Panc1 (cell line): Measurements from ENCODE around the gene AGPS. TPM values are rescaled to one million over a fixed set of nuclear protein-coding genes. Genes with fewer than 3 reads are reported as not detected.

Source experiments
- ATAC-seq: fragments of 200-7000 bp; cut with Tn5 transposase; 2 replicates; pipeline ENCODE4 v1.9.1; 2020; ENCODE audit warnings: mild to moderate bottlenecking, moderate library complexity
- BruUV-seq: library from RNA; stranded (reverse); fragments of 400-500 nt; replicated peaks from 2 replicates; lab custom pipeline; 2021; lab: Mats Ljungman, UMichigan
- CTCF ChIA-PET: fragments of 300-600 bp; sonication (Branson Sonifier 250); formaldehyde crosslinking; loops from one replicate; lab custom pipeline; 2022; ENCODE audit warnings: antibody characterized with exemption; lab: Charles Lee
- POLR2A ChIA-PET: fragments of 300-600 bp; sonication (Branson Sonifier 250); formaldehyde crosslinking; loops from one replicate; lab custom pipeline; 2022; ENCODE audit warnings: antibody characterized with exemption; lab: Charles Lee
- DNase-seq: peaks from one replicate; pipeline ENCODE4 v3.0.0-alpha.2; 2010; ENCODE audit warnings: low read depth, low spot score
- H3K27ac ChIP-seq: 2 replicates; pipeline ENCODE4 v1.5.1; 2011; ENCODE audit warnings: mild to moderate bottlenecking, low read length, inconsistent platforms
- H3K27me3 ChIP-seq: fragments of 200-500 bp; sonication (Bioruptor generic); 2 replicates; pipeline ENCODE4 v1.6.0; 2014; ENCODE audit warnings: low read length, inconsistent platforms; ENCODE audit not compliant: control insufficient read depth, insufficient read depth
- H3K36me3 ChIP-seq: fragments of 200-500 bp; sonication (Bioruptor generic); 2 replicates; pipeline ENCODE4 v1.5.1; 2014; ENCODE audit warnings: inconsistent platforms, mild to moderate bottlenecking, low read length, moderate library complexity; ENCODE audit not compliant: control insufficient read depth, insufficient read depth
- H3K4me1 ChIP-seq: 2 replicates; pipeline ENCODE4 v1.5.1; 2011; ENCODE audit warnings: inconsistent platforms, mild to moderate bottlenecking, low read length, moderate library complexity; ENCODE audit not compliant: control insufficient read depth, insufficient read depth
- H3K4me3 ChIP-seq, 2 experiments: 2 replicates each; pipeline ENCODE4 v1.5.1; 2011 to 2012; ENCODE audit warnings: low read depth in 2 of 2, low read length in 2 of 2, mild to moderate bottlenecking in 2 of 2, inconsistent platforms in 1 of 2, moderate library complexity in 1 of 2
- H3K9me3 ChIP-seq: fragments of 200-500 bp; sonication (Bioruptor generic); 2 replicates; pipeline ENCODE4 v1.5.1; 2014; ENCODE audit warnings: low read depth, mild to moderate bottlenecking, inconsistent platforms, low read length, moderate library complexity; ENCODE audit not compliant: control insufficient read depth, insufficient read depth
- CTCF ChIP-seq: fragments of 450-650 bp; IDR thresholded peaks from 2 replicates; pipeline ENCODE4 v1.5.1; 2017; ENCODE audit warnings: mild to moderate bottlenecking
- POLR2AphosphoS5 ChIP-seq: IDR thresholded peaks from 2 replicates; pipeline ENCODE4 v1.6.1; 2012; ENCODE audit warnings: mild to moderate bottlenecking, low read depth, low read length, moderate library complexity
- REST ChIP-seq, 2 experiments: IDR thresholded peaks; 2 replicates each; pipeline ENCODE4 v1.6.1; 2011 to 2012; ENCODE audit warnings: low read depth in 2 of 2, control low read depth in 1 of 2, low read length in 1 of 2, mild to moderate bottlenecking in 1 of 2, moderate library complexity in 1 of 2; ENCODE audit not compliant: insufficient read depth in 1 of 2
- SIN3A ChIP-seq: IDR thresholded peaks from 2 replicates; pipeline ENCODE4 v1.6.1; 2012; ENCODE audit warnings: low read depth, mild to moderate bottlenecking, low read length, moderate library complexity, borderline replicate concordance; ENCODE audit not compliant: insufficient read depth
- TCF7L2 ChIP-seq: IDR thresholded peaks from 2 replicates; pipeline ENCODE4 v1.6.1; 2011; ENCODE audit warnings: mild to moderate bottlenecking, low read depth, low read length, inconsistent platforms
- in situ Hi-C: cut with HindIII; loops from 2 replicates; pipeline ENCODE4 v1.10.0; 2016; ENCODE audit warnings: low sequenced_read_pairs, low pct_unique_long_range_greater_than_20kb
- intact Hi-C: fragments of 100-400 bp; cut with micrococcal nuclease; formaldehyde crosslinking; loops from one replicate; pipeline ENCODE4 v1.10.0; 2022; ENCODE audit not compliant: unreplicated experiment
- total RNA-seq: library from RNA; stranded (reverse); gene quantifications from one replicate; pipeline ENCODE4 v1.2.1, GENCODE V29; 2021; ENCODE audit not compliant: unreplicated experiment

AGPS gene
- total RNA-seq, 1 experiment from 2014 or later: 68.7 TPM

GRCh38 chr2:177518754-177519153 is 126.2 kb downstream of the AGPS start:
- no peak overlapping the region for H3K4me3 ChIP-seq
- TF ChIP-seq TCF7L2 (no peak), POLR2AphosphoS5 (no peak), CTCF (no peak)
- intact Hi-C loops: no loop called here
- ChIA-PET POLR2A (no interaction called here), CTCF (no interaction called here)
- no peaks in the 10 kb centered on the region for H3K4me1 ChIP-seq
- DNase-seq: no peak
- no peaks in the 10 kb centered on the region for H3K27me3 ChIP-seq
- H3K9me3 ChIP-seq: no peaks in the 10 kb centered on the region
- peaks cover 8% of the 10 kb centered on the region; the same call in 1 of the 2 replicates for H3K36me3 ChIP-seq
- no peak overlapping the region for H3K27ac ChIP-seq
- BruUV-seq: no TSS peak
- ATAC-seq: no peak
- in situ Hi-C loops: no loop called here

GRCh38 chr2:177519534-177520115 is 127.1 kb downstream of the AGPS start:
- H3K4me1 ChIP-seq: no peaks in the 10 kb centered on the region
- TF ChIP-seq SIN3A (no peak), REST (IDR thresholded peaks at IDR 0.05; ENCODE audit: insufficient read depth in 1 of 2, low read depth in 2 of 2, low read length in 1 of 2) (no peak), POLR2AphosphoS5 (no peak), TCF7L2 (no peak), CTCF (no peak)
- POLR2A ChIA-PET: no interaction called here
- no peaks in the 10 kb centered on the region for H3K27me3 ChIP-seq
- H3K4me3 ChIP-seq: no peak overlapping the region
- intact Hi-C loops (no loop called here), in situ Hi-C loops (no loop called here)
- no peak for ATAC-seq
- DNase-seq: no peak
- CTCF ChIA-PET: no interaction called here
- peaks cover 8% of the 10 kb centered on the region; the same call in 1 of the 2 replicates for H3K36me3 ChIP-seq
- BruUV-seq: no TSS peak
- no peak overlapping the region for H3K27ac ChIP-seq
- H3K9me3 ChIP-seq: no peaks in the 10 kb centered on the region
